B cell (primary cell): ENCODE data around the gene SULT1B1. TPM values are rescaled to one million over a fixed set of nuclear protein-coding genes. Genes with fewer than 3 reads are reported as not detected.

Experiments used
- ATAC-seq: fragments of 200-7000 bp; cut with Tn5 transposase; one replicate; pipeline ENCODE4 v1.10.0; 2021; ENCODE audit warnings: low read depth, mild to moderate bottlenecking, moderate number of reproducible peaks, moderate library complexity
- CTCF ChIA-PET: fragments of 350-600 bp; sonication (Branson Sonifier 250); formaldehyde crosslinking; loops from one replicate; lab custom pipeline; 2021; ENCODE audit warnings: antibody characterized with exemption, inconsistent platforms; lab: Charles Lee
- POLR2A ChIA-PET: fragments of 350-600 bp; sonication (Branson Sonifier 250); formaldehyde crosslinking; loops from one replicate; lab custom pipeline; 2021; ENCODE audit warnings: antibody characterized with exemption; lab: Charles Lee
- DNase-seq: peaks from one replicate; pipeline ENCODE4 v3.0.0; 2013
- H2AFZ ChIP-seq: 2 replicates; pipeline ENCODE4 v1.6.1; 2012; ENCODE audit warnings: mild to moderate bottlenecking, low read depth, low read length; ENCODE audit not compliant: insufficient read depth, poor library complexity, severe bottlenecking
- H3K27ac ChIP-seq, 2 donors: 1 replicate in 1 of 2; 2 replicates in 1 of 2; pipeline ENCODE4 v1.5.1; 2012 to 2013; ENCODE audit warnings: low read length in 2 of 2, mild to moderate bottlenecking in 2 of 2, moderate library complexity in 1 of 2
- H3K27me3 ChIP-seq, 4 experiments: fragments of 200-600 bp in 1 of 4; sonication (generic) in 1 of 4; replicated peaks in 1 of 4; 1 replicate in 2 of 4; 2 replicates in 2 of 4; pipeline versions ENCODE4 v1.6.1 to v1.7.0; 2013 to 2016; ENCODE audit warnings: low read length in 3 of 4, mild to moderate bottlenecking in 2 of 4, mixed read lengths in 1 of 4, moderate library complexity in 1 of 4; ENCODE audit not compliant: insufficient read depth in 4 of 4, control insufficient read depth in 3 of 4; ENCODE audit errors: control extremely low read depth in 1 of 4
- H3K36me3 ChIP-seq, 2 experiments: replicated peaks in 1 of 2; 1 replicate in 1 of 2; 2 replicates in 1 of 2; pipeline versions ENCODE4 v1.6.1 to v1.7.1; 2013; ENCODE audit warnings: low read length in 1 of 2; ENCODE audit not compliant: insufficient read depth in 2 of 2, control insufficient read depth in 1 of 2; ENCODE audit errors: control extremely low read depth in 1 of 2, extremely low read depth in 1 of 2
- H3K4me1 ChIP-seq, 2 donors: fragments of 200-600 bp in 1 of 2; sonication (generic) in 1 of 2; 1 replicate in 1 of 2; 2 replicates in 1 of 2; pipeline versions ENCODE4 v1.5.1 to v1.6.1; 2013 to 2017; ENCODE audit warnings: low read length in 2 of 2; ENCODE audit not compliant: control insufficient read depth in 2 of 2, insufficient read depth in 2 of 2
- H3K4me2 ChIP-seq: replicated peaks from 2 replicates; pipeline ENCODE3; 2012; ENCODE audit warnings: mild to moderate bottlenecking, low read depth, low read length; ENCODE audit not compliant: poor library complexity, severe bottlenecking
- H3K4me3 ChIP-seq, 5 experiments: fragments of 200-600 bp in 1 of 5; sonication (generic) in 1 of 5; 1 replicate in 3 of 5; 2 replicates in 2 of 5; pipeline versions ENCODE4 v1.5.1 to v1.7.0; 2011 to 2016; ENCODE audit warnings: low read length in 4 of 5, mild to moderate bottlenecking in 4 of 5, low read depth in 2 of 5, control low read depth in 1 of 5, moderate library complexity in 1 of 5; ENCODE audit not compliant: insufficient read depth in 1 of 5; ENCODE audit errors: control extremely low read depth in 1 of 5, extremely low read depth in 1 of 5
- H3K79me2 ChIP-seq: fragments of 200-600 bp; sonication (generic); one replicate; pipeline ENCODE4 v1.6.0; 2016; ENCODE audit warnings: low read length; ENCODE audit not compliant: control insufficient read depth, insufficient read depth
- H3K9ac ChIP-seq: fragments of 200-600 bp; sonication (generic); 2 replicates; pipeline ENCODE4 v1.6.1; 2017; ENCODE audit warnings: mild to moderate bottlenecking, low read length, moderate library complexity
- H3K9me3 ChIP-seq, 3 donors: one replicate each; pipeline versions ENCODE4 v1.6.1 to v1.7.1; 2013; ENCODE audit warnings: low read length in 2 of 3; ENCODE audit not compliant: control insufficient read depth in 2 of 3, insufficient read depth in 1 of 3; ENCODE audit errors: control extremely low read depth in 1 of 3
- H4K20me1 ChIP-seq: 2 replicates; pipeline ENCODE4 v1.6.0; 2012; ENCODE audit warnings: mild to moderate bottlenecking, low read length; ENCODE audit not compliant: insufficient read depth, control insufficient read depth, poor library complexity, severe bottlenecking
- H3K27ac Mint-ChIP-seq: one replicate; pipeline ENCODE4 v1.8.0; 2021; ENCODE audit warnings: mixed read lengths
- H3K27me3 Mint-ChIP-seq: one replicate; pipeline ENCODE4 v1.8.0; 2021; ENCODE audit warnings: mixed read lengths
- H3K4me1 Mint-ChIP-seq: one replicate; pipeline ENCODE4 v1.8.0; 2021; ENCODE audit warnings: mixed read lengths
- H3K4me3 Mint-ChIP-seq: one replicate; pipeline ENCODE4 v1.8.0; 2021; ENCODE audit warnings: mixed read lengths
- H3K9me3 Mint-ChIP-seq: one replicate; pipeline ENCODE4 v1.8.0; 2022; ENCODE audit warnings: mixed read lengths; ENCODE audit not compliant: insufficient read depth
- EZH2 ChIP-seq: IDR thresholded peaks from 2 replicates; pipeline ENCODE4 v1.6.1; 2012; ENCODE audit warnings: borderline replicate concordance, low read depth, mild to moderate bottlenecking, moderate library complexity, low read length; ENCODE audit not compliant: insufficient read depth, poor library complexity, severe bottlenecking
- WGBS: methylation state at CpG from one replicate; pipeline ENCODE4 v1.1.5; 2013; ENCODE audit warnings: missing lambda C conversion rate; ENCODE audit not compliant: insufficient coverage; 5-methylcytosine and 5-hydroxymethylcytosine counted together
- intact Hi-C: fragments of 100-400 bp; cut with micrococcal nuclease; formaldehyde crosslinking; loops from one replicate; pipeline ENCODE4 v1.10.0; 2022
- polyA plus RNA-seq: library from polyadenylated mRNA; depleted of rRNA; stranded (reverse); fragments of >200 nt; gene quantifications from 2 replicates; pipeline ENCODE4 v1.2.3, GENCODE V29; 2012
- total RNA-seq, 2 donors: library from RNA; stranded (reverse); fragments of 120-200 nt in 1 of 2; gene quantifications; 1 replicate in 1 of 2; 2 replicates in 1 of 2; pipeline versions ENCODE4 v1.2.3 to v1.2.4, GENCODE V29; 2013 to 2022
- TF ChIP-seq, protein P1 (sequence below): fragments of 200-600 bp; IDR thresholded peaks from one replicate; pipeline ENCODE4 v1.8.0; 2022; ENCODE audit warnings: antibody characterized with exemption, mild to moderate bottlenecking

SULT1B1 gene
- total and polyA plus RNA-seq, 2 donors (not counting 1 experiment from before 2014, with no cell fraction given): 0.01 to 0.12 TPM

DNA sequence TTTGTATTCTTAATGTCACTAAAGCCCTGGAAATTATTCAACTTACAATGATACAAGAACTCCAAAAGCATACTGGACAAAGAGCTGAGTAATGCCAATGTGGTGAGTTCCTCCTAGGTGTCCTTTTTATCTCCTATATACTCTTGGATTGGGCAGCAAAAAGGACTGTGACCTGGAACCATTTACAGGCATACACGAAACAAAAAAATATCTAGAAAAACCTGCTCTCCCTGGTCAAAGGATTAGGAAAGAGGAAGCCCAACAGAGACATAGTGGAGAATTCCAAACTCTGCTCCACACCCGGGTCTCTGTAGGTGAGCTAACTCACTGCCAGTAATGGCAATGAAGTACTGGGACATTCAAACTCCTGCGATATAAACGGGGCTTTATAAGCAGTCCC, 25.3 kb downstream of the SULT1B1 start:
- DNase-seq: no peak
- WGBS: 87% methylated on average over 3 of the region's 4 CpGs
- Histone ChIP-seq H3K9ac (no peak overlapping the region), H3K36me3 (no peaks in the 10 kb centered on the region), H3K4me1 (no peaks in the 10 kb centered on the region), H3K4me3 (no peak overlapping the region), H3K79me2 (no peaks in the 10 kb centered on the region), H3K9me3 (peaks cover 0 to 5% (median 0%) of the 10 kb centered on the region in 3 donors), H4K20me1 (no peaks in the 10 kb centered on the region), H2AFZ (no peak overlapping the region), H3K27me3 (no peaks in the 10 kb centered on the region), H3K4me2 (no peak overlapping the region), H3K27ac (no peak overlapping the region)
- ChIA-PET POLR2A (no interaction called here), CTCF (no interaction called here)
- Mint-ChIP-seq H3K9me3 (no peaks in the 10 kb centered on the region), H3K27me3 (no peaks in the 10 kb centered on the region), H3K27ac (no peak overlapping the region), H3K4me3 (no peak overlapping the region), H3K4me1 (no peaks in the 10 kb centered on the region)
- intact Hi-C loops: no loop called here
- no peak for ATAC-seq
- TF ChIP-seq EZH2: no peak
- TF ChIP-seq, protein P1, sequence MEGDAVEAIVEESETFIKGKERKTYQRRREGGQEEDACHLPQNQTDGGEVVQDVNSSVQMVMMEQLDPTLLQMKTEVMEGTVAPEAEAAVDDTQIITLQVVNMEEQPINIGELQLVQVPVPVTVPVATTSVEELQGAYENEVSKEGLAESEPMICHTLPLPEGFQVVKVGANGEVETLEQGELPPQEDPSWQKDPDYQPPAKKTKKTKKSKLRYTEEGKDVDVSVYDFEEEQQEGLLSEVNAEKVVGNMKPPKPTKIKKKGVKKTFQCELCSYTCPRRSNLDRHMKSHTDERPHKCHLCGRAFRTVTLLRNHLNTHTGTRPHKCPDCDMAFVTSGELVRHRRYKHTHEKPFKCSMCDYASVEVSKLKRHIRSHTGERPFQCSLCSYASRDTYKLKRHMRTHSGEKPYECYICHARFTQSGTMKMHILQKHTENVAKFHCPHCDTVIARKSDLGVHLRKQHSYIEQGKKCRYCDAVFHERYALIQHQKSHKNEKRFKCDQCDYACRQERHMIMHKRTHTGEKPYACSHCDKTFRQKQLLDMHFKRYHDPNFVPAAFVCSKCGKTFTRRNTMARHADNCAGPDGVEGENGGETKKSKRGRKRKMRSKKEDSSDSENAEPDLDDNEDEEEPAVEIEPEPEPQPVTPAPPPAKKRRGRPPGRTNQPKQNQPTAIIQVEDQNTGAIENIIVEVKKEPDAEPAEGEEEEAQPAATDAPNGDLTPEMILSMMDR: no peak

DNA sequence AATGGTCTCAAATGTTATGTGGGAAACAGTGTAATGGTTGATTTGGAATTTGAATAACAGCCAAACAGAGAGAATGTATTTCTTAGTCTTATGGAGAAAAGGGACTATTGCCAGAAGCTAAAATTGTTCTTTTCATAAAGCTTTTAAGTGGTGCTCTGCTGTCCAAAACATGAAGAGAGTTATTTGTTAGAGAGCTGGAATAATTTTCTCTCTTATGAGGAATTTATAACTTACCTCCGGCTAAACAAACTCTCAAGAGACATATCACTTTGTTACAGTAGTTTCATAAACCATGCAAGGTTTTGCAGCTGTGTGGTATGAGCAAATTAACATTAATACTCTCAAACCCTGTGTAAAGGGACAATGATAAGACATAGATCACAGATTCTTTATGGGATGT, 28.6 kb downstream of the SULT1B1 start:
- no peaks in the 10 kb centered on the region for H3K9me3 Mint-ChIP-seq
- H3K27me3 Mint-ChIP-seq: no peaks in the 10 kb centered on the region
- H3K79me2 ChIP-seq: no peaks in the 10 kb centered on the region
- no CpG with 5 or more reads among the region's 1 CpG for WGBS
- no peak overlapping the region for H3K27ac ChIP-seq
- no peaks in the 10 kb centered on the region for H3K36me3 ChIP-seq
- no peak for DNase-seq
- no peak overlapping the region for H2AFZ ChIP-seq
- TF ChIP-seq, protein P1: no peak
- no peak for TF ChIP-seq EZH2
- H3K4me2 ChIP-seq: no peak overlapping the region
- no peak overlapping the region for H3K9ac ChIP-seq
- no peaks in the 10 kb centered on the region for H3K27me3 ChIP-seq
- H3K4me3 ChIP-seq: no peak overlapping the region
- H3K4me1 ChIP-seq: no peaks in the 10 kb centered on the region
- no peaks in the 10 kb centered on the region for H3K4me1 Mint-ChIP-seq
- ChIA-PET CTCF (no interaction called here), POLR2A (no interaction called here)
- H3K4me3 Mint-ChIP-seq: no peak overlapping the region
- H3K9me3 ChIP-seq: no peaks in the 10 kb centered on the region
- intact Hi-C loops: no loop called here
- H3K27ac Mint-ChIP-seq: no peak overlapping the region
- H4K20me1 ChIP-seq: no peaks in the 10 kb centered on the region
- no peak for ATAC-seq
